HG02571 (cell line): Measurements from ENCODE around the gene USP11.

Experiments used
- ATAC-seq: cut with Tn5 transposase; IDR thresholded peaks from one replicate; pipeline ENCODE4 v1.9.1; 2021; ENCODE audit warnings: mild to moderate bottlenecking, moderate library complexity; ENCODE audit not compliant: unreplicated experiment

USP11 gene

GRCh38 chrX:47202877-47203276 is 29.9 kb upstream of the USP11 start:
- no peak for ATAC-seq

- no peak for ATAC-seq
Observed at GRCh38 chrX:47204970-47205369, 27.8 kb upstream of the USP11 start.

GRCh38 chrX:47206316-47206715 is 26.5 kb upstream of the USP11 start:
- ATAC-seq: no peak

GRCh38 chrX:47208108-47208507 is 24.7 kb upstream of the USP11 start:
- no peak for ATAC-seq

GRCh38 chrX:47209508-47210238 is 23.1 kb upstream of the USP11 start:
- no peak for ATAC-seq

GRCh38 chrX:47210661-47211425 is 22.0 kb upstream of the USP11 start:
- no peak for ATAC-seq

- no peak for ATAC-seq
Observed at GRCh38 chrX:47212381-47213293, 20.2 kb upstream of the USP11 start.

- no peak for ATAC-seq
Observed at GRCh38 chrX:47214435-47215077, 18.3 kb upstream of the USP11 start.

- no peak for ATAC-seq
Observed at GRCh38 chrX:47215291-47215900, 17.4 kb upstream of the USP11 start.

GRCh38 chrX:47216393-47216925 is 16.4 kb upstream of the USP11 start:
- ATAC-seq: no peak

- ATAC-seq: no peak
Observed at GRCh38 chrX:47217121-47217851, 15.5 kb upstream of the USP11 start.

GRCh38 chrX:47217852-47218279 is 14.9 kb upstream of the USP11 start:
- ATAC-seq: peak; percentile 86

- ATAC-seq: peak; percentile 42
Observed at GRCh38 chrX:47218280-47218919, 14.4 kb upstream of the USP11 start, which contains the start of gene CDK16. Gene CDK16 (plus strand): TSS chrX:47218681. CDS start chrX:47223558, 4,877 bp downstream.

- no peak for ATAC-seq
Observed at GRCh38 chrX:47218920-47219815, 13.6 kb upstream of the USP11 start.

- ATAC-seq: no peak
Observed at GRCh38 chrX:47221756-47222155, 11.1 kb upstream of the USP11 start.

GRCh38 chrX:47222751-47223350 is 10.0 kb upstream of the USP11 start:
- no peak for ATAC-seq

- no peak for ATAC-seq
Observed at GRCh38 chrX:47223476-47224250, 9.1 kb upstream of the USP11 start.
